Cardiac fibroblast (primary cell): ENCODE data around the gene RDM1.

Experiments
- DNase-seq, 2 donors: peaks; one replicate each; pipeline versions ENCODE4 v3.0.0 to v3.0.0-alpha.2; 2010; ENCODE audit warnings: low read depth in 2 of 2
- H3K4me3 ChIP-seq, 2 donors: replicated peaks in 1 of 2; 1 replicate in 1 of 2; 2 replicates in 1 of 2; pipeline ENCODE4 v1.5.1; 2011; ENCODE audit warnings: low read depth in 2 of 2, low read length in 2 of 2, mild to moderate bottlenecking in 2 of 2, moderate library complexity in 1 of 2
- TF ChIP-seq, protein P1 (sequence below): IDR thresholded peaks from one replicate; pipeline ENCODE4 v1.5.1; 2011; ENCODE audit warnings: low read depth, mild to moderate bottlenecking, low read length, inconsistent platforms

Gene RDM1

DNA sequence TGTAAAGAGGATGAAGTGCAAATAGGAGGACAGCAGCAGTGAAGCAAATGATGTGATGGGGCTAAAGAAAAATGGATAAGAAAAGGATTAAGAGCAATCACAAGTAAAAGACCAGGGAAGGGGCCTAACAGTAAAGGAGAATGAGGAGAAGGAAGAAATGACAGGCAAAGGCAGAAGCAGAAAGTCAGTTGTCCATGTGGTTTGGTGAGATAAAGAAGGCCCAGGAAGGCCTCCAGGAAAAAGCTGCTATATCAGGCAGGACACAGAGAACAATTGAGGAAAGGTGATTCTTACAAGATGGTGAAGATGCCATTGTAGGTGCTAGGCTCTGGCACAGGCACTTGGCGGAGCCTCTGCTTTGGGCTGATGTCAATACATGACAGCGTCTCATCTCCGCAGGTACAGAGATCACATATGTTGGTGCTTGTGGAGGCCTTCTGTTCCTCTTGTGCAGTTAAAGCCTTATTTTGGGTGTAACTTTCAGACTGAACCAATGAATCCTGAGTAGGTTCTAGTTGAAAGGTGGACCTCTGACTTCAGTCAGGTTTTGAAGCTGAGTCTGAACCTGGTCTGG, 18.1 kb downstream of the RDM1 start:
- no peak for DNase-seq
- H3K4me3 ChIP-seq: no peak overlapping the region
- TF ChIP-seq, protein P1, sequence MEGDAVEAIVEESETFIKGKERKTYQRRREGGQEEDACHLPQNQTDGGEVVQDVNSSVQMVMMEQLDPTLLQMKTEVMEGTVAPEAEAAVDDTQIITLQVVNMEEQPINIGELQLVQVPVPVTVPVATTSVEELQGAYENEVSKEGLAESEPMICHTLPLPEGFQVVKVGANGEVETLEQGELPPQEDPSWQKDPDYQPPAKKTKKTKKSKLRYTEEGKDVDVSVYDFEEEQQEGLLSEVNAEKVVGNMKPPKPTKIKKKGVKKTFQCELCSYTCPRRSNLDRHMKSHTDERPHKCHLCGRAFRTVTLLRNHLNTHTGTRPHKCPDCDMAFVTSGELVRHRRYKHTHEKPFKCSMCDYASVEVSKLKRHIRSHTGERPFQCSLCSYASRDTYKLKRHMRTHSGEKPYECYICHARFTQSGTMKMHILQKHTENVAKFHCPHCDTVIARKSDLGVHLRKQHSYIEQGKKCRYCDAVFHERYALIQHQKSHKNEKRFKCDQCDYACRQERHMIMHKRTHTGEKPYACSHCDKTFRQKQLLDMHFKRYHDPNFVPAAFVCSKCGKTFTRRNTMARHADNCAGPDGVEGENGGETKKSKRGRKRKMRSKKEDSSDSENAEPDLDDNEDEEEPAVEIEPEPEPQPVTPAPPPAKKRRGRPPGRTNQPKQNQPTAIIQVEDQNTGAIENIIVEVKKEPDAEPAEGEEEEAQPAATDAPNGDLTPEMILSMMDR: no peak

DNA sequence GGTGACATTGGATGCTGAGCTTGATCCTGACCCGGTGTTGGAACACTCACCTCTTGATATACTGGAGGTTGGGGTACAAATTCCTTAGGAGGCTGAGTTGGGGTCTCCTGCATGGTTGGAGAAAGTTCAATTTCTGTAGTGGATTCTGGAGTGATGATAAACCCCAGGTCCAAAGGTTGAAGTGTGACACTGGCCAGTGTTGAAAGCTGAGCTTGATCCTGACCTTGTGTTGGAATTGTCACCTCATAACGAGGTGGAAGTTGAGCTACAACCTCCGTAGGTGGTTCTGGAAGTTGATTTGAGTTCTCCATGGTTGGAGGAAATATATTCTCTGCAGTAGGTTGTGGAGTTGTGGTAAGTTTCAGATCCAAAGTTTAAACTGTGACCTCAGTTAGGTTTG, 21.2 kb downstream of the RDM1 start:
- H3K4me3 ChIP-seq: no peak overlapping the region
- DNase-seq: no peak
- TF ChIP-seq, protein P1: no peak

DNA sequence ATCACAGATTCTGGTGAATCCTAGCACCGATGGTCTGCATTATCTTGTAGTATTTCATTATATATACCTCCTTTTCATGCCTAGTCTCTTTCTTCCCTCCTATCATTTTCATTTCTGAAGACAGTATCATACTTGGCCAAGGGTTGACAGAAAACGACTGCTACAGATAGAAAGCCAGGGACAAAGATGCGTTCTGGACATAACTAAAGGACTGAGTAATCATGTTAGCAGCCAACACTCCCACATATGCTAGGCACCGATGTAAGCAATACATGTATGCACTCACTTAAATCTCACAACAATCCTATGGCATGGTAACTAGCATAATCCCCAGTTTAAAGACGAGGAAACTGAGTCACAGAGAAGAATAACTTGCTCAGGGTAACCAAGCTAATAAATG, 22.9 kb downstream of the RDM1 start:
- H3K4me3 ChIP-seq: no peak overlapping the region
- DNase-seq: peak; percentile 42 to 52
- TF ChIP-seq, protein P1: no peak

DNA sequence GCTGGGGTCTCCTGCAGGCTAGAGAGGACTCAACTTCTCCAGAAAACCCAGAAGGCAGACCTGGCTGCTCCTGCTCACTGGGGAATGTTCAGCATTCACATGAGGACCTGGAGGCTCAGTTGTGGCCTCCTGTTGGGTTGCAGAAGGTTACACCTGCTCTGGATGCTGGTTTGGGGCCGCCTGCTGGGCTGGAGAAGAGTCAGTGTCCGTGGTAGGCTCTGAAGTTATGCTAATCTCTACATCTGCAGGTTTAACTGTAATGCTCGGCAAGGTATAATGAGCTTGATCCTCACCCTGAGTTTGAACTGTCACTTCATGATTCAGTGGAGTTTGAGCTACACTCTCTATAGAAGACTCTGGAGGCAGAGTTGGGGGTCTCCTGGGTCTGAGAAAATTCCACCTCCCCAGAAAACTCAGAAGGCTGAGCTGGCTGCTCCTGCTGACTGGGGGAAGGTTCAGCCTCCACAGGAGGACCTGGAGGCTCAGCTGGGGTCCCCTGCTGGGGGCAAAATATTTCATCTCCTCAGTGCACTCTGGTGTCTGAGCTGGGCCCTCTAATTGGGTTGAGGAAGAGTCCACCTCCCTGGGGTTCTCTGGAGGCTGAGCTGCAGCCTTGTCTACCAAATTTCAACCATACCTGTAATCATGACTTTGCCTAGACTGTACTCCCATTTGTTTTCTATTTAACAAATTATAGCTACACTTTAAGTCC, 23.5 kb downstream of the RDM1 start:
- TF ChIP-seq, protein P1: no peak
- H3K4me3 ChIP-seq: no peak overlapping the region
- no peak for DNase-seq

DNA sequence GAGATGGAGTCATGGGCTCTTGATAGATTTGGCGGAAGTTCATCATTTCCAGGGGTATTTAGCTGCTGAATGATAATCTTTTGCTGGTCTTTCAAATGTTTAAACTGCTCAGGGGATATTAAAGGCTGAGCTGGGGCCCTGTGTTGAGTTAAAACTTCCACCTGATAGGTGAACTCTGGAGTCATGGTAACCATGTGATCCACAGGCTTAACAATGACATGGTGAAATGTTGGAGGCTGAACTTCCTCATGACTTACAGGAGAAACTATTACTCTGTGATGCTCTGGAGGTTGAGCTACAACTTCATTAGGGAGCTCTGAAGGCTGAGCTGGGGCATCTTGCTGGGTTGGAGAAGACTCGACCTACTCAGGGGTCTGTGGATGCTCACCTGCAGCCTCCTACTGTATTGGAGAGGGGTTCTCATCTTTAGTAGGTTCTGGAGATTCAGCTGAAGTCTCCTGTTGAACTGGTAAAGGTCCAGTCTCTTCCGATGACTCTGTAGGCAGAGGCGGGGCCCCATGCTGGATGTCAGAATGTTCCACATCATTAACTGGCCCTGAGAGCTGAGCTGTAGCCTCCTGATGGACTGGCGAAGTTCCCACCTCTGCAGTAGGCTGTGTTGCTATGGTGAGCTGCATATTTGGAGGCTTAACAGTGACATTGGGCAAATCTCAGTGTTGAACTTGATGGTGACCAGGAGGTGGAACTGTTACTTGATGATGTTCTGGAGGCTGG, 24.2 kb downstream of the RDM1 start:
- TF ChIP-seq, protein P1: no peak
- DNase-seq: peak; percentile 45 to 72
- H3K4me3 ChIP-seq: no peak overlapping the region

DNA sequence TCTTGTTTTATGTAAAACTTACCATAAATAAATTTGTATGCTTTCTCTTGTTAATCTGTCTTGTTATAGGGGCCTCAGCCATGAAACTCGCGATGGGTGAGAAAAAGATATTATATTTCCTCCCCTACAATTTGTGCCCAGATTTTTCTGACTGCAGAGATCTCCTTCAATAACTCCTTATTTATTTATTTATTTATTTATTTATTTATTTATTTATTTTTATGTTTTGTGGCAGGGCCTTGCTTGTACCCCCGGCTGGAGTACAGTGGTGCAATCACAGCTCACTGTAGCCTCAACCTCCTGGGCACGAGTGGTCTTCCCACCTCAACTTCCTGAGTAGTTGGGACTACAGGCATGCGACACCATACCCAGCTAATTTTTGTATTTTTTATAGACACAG, 27.1 kb downstream of the RDM1 start:
- TF ChIP-seq, protein P1: no peak
- no peak overlapping the region for H3K4me3 ChIP-seq
- DNase-seq: no peak
